ENCODE measurements around the gene IFIT2. TPM values are rescaled to one million over a fixed set of nuclear protein-coding genes. Genes with fewer than 3 reads are reported as not detected.

IFIT2 gene
- total RNA-seq, 1 experiment from 2014 or later = not detected

DNA sequence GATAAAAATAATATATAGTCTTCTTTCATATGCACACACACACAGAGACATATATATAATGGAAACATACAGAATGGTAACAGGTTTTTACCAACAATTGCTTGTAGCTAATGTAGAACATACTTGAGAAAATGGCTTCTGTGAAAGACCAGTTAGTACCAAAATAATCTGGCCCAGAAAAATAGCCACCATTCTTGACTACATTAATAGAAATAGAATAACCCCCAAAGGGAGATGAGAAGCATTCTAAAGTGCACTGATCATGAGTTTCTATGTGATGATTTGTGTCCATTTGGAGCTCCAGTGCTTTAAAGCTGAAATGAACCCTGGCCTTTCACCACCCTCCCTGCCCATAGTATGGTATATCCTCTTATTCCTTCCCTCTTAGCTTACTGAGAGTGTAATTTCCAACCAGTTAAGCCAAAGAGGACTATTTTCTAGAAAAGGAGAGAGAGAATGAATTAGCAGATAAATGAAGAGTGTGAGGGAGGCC, 22.9 kb upstream of the IFIT2 start:
- Histone ChIP-seq H2BK5ac (ENCODE audit: insufficient read length, low read length) (no peak overlapping the region), H2AFZ (ENCODE audit: low read length) (no peak overlapping the region), H3K4ac (ENCODE audit: low read depth, low read length) (no peak overlapping the region), H3K79me1 (ENCODE audit: insufficient read depth, low read depth, low read length, poor library complexity, severe bottlenecking) (no peaks in the 10 kb centered on the region), H2AK5ac (ENCODE audit: insufficient read length, low read length) (no peak overlapping the region), H4K20me1 (ENCODE audit: control insufficient read depth, insufficient read depth, insufficient read length) (no peaks in the 10 kb centered on the region), H2BK20ac (ENCODE audit: low read depth, low read length, poor library complexity, severe bottlenecking) (no peak overlapping the region), H3K27ac (ENCODE audit: insufficient read length, low read depth, low read length) (no peak overlapping the region), H2BK120ac (ENCODE audit: low read depth, low read length, poor library complexity, severe bottlenecking) (no peak overlapping the region), H3K56ac (ENCODE audit: insufficient read length, low read depth, low read length) (no peak overlapping the region), H3K27me3 (ENCODE audit: insufficient read depth, low read length) (no peaks in the 10 kb centered on the region), H3T11ph (ENCODE audit: low read length) (no peak overlapping the region), H3K4me1 (ENCODE audit: insufficient read depth, low read length) (peaks cover under 1% of the 10 kb centered on the region; the same call in 1 of the 2 replicates), H4K5ac (ENCODE audit: insufficient read length, low read depth, low read length) (no peak overlapping the region), H4K8ac (replicated peaks; ENCODE audit: insufficient read length, low read depth, low read length) (no peak overlapping the region), H4K91ac (ENCODE audit: insufficient read length, low read depth, low read length) (no peak overlapping the region), H3K14ac (ENCODE audit: insufficient read depth, low read length) (no peak overlapping the region), H3K9ac (ENCODE audit: extremely low read depth, insufficient read length, low read length) (no peak overlapping the region), H3K9me3 (ENCODE audit: control insufficient read depth, low read depth, low read length) (no peaks in the 10 kb centered on the region), H3K4me2 (ENCODE audit: insufficient read depth, insufficient read length, low read length) (no peak overlapping the region), H3K18ac (ENCODE audit: insufficient read length, low read depth, low read length) (no peak overlapping the region), H3K23me2 (ENCODE audit: insufficient read length, low read depth, low read length, poor library complexity, severe bottlenecking) (no peaks in the 10 kb centered on the region), H3K23ac (ENCODE audit: insufficient read length, low read depth, low read length) (no peak overlapping the region), H2BK12ac (ENCODE audit: insufficient read length, low read depth, low read length) (no peak overlapping the region), H2BK15ac (ENCODE audit: low read depth, low read length) (no peak overlapping the region), H3K79me2 (ENCODE audit: insufficient read depth, low read length) (no peaks in the 10 kb centered on the region)
- Mint-ChIP-seq H3K36me3 (ENCODE audit: insufficient read depth in 1 of 3, low read depth in 3 of 3) (no peaks in the 10 kb centered on the region), H3K27me3 (ENCODE audit: low read depth) (no peaks in the 10 kb centered on the region), H3K4me1 (peaks cover 19 to 21% of the 10 kb centered on the region in 2 experiments), H3K4me3 (no peak overlapping the region), H3K9me3 (no peaks in the 10 kb centered on the region), H3K27ac (no peak overlapping the region)
- TF ChIP-seq, protein P1, sequence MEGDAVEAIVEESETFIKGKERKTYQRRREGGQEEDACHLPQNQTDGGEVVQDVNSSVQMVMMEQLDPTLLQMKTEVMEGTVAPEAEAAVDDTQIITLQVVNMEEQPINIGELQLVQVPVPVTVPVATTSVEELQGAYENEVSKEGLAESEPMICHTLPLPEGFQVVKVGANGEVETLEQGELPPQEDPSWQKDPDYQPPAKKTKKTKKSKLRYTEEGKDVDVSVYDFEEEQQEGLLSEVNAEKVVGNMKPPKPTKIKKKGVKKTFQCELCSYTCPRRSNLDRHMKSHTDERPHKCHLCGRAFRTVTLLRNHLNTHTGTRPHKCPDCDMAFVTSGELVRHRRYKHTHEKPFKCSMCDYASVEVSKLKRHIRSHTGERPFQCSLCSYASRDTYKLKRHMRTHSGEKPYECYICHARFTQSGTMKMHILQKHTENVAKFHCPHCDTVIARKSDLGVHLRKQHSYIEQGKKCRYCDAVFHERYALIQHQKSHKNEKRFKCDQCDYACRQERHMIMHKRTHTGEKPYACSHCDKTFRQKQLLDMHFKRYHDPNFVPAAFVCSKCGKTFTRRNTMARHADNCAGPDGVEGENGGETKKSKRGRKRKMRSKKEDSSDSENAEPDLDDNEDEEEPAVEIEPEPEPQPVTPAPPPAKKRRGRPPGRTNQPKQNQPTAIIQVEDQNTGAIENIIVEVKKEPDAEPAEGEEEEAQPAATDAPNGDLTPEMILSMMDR (conservative IDR thresholded peaks at IDR 0.05) = no peak
- no peak for DNase-seq

Measured in H9 (cell line).